GM10266 (cell line): ENCODE results near the gene WDR1.

Source experiments
- DNase-seq: peaks from one replicate; pipeline ENCODE4 v3.0.0; 2012; ENCODE audit errors: extremely low spot score
- TF ChIP-seq, protein P1 (sequence below): IDR thresholded peaks from 2 replicates; pipeline ENCODE4 v1.5.1; 2012; ENCODE audit warnings: mild to moderate bottlenecking, low read depth; ENCODE audit not compliant: control insufficient read depth, insufficient read depth; ENCODE audit errors: missing control alignments

WDR1 gene

DNA sequence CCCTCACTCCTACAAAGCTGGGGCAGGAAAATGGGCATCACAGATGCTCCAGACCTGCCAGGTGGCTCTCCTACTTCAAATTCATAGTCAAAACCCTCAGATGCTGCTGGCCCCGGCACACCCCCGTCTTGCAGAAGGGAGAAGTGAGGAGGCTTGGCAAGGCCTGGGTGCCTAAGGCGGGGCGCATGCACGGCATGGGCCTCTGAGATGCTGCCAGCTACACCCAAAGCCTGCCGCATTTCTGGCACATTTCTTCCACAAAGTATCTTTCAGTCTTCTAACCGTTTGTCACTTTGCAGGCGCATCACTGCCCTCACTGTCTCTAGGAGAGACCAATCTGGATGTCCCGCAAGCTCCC, 19.6 kb downstream of the WDR1 start:
- no peak for DNase-seq
- TF ChIP-seq, protein P1, sequence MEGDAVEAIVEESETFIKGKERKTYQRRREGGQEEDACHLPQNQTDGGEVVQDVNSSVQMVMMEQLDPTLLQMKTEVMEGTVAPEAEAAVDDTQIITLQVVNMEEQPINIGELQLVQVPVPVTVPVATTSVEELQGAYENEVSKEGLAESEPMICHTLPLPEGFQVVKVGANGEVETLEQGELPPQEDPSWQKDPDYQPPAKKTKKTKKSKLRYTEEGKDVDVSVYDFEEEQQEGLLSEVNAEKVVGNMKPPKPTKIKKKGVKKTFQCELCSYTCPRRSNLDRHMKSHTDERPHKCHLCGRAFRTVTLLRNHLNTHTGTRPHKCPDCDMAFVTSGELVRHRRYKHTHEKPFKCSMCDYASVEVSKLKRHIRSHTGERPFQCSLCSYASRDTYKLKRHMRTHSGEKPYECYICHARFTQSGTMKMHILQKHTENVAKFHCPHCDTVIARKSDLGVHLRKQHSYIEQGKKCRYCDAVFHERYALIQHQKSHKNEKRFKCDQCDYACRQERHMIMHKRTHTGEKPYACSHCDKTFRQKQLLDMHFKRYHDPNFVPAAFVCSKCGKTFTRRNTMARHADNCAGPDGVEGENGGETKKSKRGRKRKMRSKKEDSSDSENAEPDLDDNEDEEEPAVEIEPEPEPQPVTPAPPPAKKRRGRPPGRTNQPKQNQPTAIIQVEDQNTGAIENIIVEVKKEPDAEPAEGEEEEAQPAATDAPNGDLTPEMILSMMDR: no peak

DNA sequence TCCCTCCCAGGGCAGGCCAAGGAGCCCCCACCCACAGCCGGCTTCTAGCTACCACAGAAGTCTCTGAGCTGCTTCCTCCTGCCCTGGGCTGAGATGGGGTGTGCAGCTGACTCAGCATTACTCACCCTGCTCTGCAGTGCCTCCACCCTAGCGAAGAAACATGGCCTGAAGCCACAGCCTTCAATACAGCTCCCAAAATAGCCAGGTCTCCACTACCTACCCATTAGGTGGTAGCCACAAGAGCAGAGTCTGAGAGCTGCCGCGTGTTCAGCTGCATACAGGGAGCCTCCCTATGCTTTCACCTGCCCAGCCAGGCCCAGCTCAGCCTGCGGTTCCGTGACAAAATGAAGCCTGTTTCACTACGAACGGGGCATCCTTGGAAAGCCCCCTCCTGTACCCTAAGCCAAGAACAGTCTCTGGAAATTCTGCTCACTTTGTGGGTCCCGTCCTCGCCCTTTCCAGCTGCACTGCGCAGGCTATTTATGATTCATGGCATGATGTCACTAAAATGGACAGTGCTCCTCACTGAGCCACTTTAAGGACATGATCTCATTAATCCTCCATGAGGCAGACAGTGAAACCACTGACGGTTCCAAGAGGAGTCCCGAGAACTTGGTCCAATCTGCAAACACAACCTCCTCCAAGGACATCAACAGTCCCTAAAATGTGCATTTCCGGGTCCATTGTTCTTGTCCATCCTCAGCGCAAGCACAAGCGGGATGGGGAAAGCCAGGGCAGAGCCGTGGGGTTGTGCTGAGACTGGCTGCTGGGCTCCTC, 20.2 kb downstream of the WDR1 start:
- TF ChIP-seq, protein P1: no peak
- DNase-seq: peak; percentile 83

DNA sequence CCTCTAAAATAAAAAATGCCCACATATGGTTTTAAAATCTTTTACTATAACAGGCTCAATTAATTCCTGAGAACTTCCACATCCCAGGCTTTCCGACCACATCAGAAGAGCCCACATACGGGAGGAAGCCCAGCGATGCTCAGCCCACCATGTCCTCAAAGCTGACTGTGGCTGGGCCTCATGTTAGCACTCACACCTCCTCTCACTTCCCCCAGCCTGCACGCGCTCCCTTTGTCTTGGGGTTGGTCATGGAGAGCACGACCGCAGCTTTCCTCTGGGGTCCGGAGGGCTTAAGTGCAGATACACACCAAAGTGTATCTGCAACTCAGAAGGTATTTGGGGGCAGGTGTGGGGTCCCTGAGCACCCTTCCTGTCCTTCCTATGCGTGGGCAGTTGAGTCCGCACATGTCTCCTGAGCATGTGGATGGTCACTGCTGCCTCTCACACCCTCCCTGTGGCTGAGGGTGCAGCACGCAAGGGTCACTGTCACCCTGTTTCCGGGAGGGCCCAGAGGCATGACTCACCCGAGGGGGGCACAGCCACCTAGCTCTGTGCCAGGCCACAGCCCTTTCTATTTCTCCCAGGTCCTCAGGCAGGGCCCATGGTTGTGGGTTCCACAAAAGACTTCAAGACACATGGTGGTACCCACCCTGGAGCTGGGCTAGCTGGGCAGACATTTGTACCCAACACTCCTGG, 21.2 kb downstream of the WDR1 start:
- no peak for DNase-seq

DNA sequence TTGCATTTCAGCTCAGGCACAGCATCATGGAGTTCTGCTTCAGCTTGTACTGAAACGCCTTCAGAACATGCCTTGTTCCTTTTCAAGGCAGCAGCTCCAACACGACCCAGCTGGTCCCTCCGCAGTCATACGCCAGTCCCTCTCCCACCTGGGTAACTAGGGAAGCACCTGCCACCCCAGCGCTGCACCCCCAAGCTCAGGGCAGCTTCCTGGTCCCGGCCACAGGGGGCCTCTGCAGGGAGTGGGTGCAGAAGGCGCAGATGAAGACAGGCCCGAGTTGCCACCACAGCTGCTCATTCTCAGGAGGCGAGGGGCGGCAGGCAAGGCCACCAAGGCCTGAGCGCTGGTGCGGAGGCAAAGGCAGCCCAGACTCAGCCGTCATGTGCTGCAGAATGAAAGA, 21.8 kb downstream of the WDR1 start:
- TF ChIP-seq, protein P1: no peak
- DNase-seq: no peak

More for the DNA sequence above, 21.2 kb downstream of the WDR1 start:
- TF ChIP-seq, protein P1: no peak

DNA sequence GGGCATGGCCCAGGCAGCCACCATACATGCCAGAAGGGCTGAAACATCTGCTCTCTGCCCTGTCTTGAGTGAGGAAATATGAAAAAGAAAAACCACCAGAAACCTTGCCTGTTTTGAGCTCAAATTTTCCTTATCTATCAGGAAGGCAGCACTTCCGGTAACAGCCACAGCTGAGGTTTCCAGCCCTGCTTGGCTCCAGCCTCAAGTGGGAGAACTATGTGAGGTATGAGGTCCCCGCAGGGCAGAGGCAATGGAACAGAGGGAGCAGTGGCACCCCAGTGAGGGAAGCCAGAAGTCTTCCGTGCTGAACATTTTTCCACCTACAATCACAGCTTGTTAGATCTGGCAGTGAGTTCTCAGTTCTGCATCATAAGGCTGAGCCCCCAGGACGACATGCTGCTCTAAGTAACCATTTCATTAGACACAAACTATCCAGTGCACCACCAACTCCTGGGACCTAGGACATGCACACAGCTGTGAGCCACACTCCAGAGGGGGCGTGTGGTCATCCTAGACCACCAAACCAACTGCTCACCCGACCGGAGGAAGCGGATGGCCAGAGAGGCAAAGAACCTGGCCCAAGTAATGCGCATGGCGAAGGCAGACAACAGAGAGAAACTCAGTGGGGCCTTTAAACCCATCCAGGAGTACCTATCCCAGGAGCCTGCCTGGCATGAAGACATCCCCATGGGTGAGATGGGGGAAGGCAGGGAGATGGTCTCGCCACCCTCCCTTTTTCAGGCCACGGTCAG, 22.6 kb downstream of the WDR1 start:
- DNase-seq: no peak
- TF ChIP-seq, protein P1: no peak

DNA sequence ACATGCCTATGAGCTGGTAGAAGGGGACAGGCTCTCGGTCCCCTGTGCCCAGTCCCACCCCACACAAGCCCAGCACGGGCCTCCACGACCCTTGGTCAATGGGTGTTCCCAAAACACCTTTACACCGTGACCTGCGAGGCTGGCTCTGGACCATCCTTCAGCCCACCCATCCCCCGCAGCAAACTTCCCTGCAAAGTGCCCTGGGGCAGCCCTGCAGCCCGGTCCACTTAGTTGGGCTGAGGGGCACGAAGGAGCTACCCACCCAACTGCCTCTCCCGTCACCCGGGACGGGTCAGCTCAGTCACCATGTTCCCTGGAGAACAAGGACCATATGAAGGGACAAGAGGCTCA, 23.4 kb downstream of the WDR1 start:
- DNase-seq: no peak
- TF ChIP-seq, protein P1: no peak
